ENCODE data around the gene DRD2. TPM values are rescaled to one million over a fixed set of nuclear protein-coding genes. Genes with fewer than 3 reads are reported as not detected.

DRD2 gene
- total RNA-seq, 1 experiment from 2014 or later: 0.44 TPM

- no peak overlapping the region for H3K27ac Mint-ChIP-seq
These were observed 30.6 kb downstream of the DRD2 start for GRCh38 chr11:113444502-113445123.

More at GRCh38 chr11:113444502-113445123, 30.6 kb downstream of the DRD2 start:
- H3K56ac ChIP-seq (ENCODE audit: insufficient read length, low read depth, low read length): no peak overlapping the region
- no peak overlapping the region for H2BK120ac ChIP-seq (ENCODE audit: low read depth, low read length, poor library complexity, severe bottlenecking)
- no peak overlapping the region for H3K4me2 ChIP-seq (ENCODE audit: insufficient read depth, insufficient read length, low read length)
- H3K27ac ChIP-seq (ENCODE audit: insufficient read length, low read depth, low read length): no peak overlapping the region
- no peaks in the 10 kb centered on the region for H3K79me1 ChIP-seq (ENCODE audit: insufficient read depth, low read depth, low read length, poor library complexity, severe bottlenecking)
- no peak overlapping the region for H3K9ac ChIP-seq (ENCODE audit: extremely low read depth, insufficient read length, low read length)
- no peak overlapping the region for H2AFZ ChIP-seq (ENCODE audit: low read length)
- H3K23me2 ChIP-seq (ENCODE audit: insufficient read length, low read depth, low read length, poor library complexity, severe bottlenecking): no peaks in the 10 kb centered on the region
- no peak overlapping the region for H3K4ac ChIP-seq (ENCODE audit: low read depth, low read length)
- H3K14ac ChIP-seq (ENCODE audit: insufficient read depth, low read length): no peak overlapping the region
- no peak overlapping the region for H2AK5ac ChIP-seq (ENCODE audit: insufficient read length, low read length)
- H3T11ph ChIP-seq (ENCODE audit: low read length): no peak overlapping the region
- Mint-ChIP-seq H3K4me3 (no peak overlapping the region), H3K36me3 (ENCODE audit: insufficient read depth in 1 of 3, low read depth in 3 of 3) (no peaks in the 10 kb centered on the region), H3K4me1 (peaks cover 0 to 4% of the 10 kb centered on the region in 2 experiments; a peak in 1 of 4 replicates), H3K9me3 (no peaks in the 10 kb centered on the region), H3K27me3 (ENCODE audit: low read depth) (peaks cover 6% of the 10 kb centered on the region)
- no peaks in the 10 kb centered on the region for H3K9me3 ChIP-seq (ENCODE audit: control insufficient read depth, low read depth, low read length)
- no peaks in the 10 kb centered on the region for H4K20me1 ChIP-seq (ENCODE audit: control insufficient read depth, insufficient read depth, insufficient read length)
- no CpG with 5 or more reads among the region's 7 CpGs for whole genome bisulfite sequencing (ENCODE audit: extremely low coverage, insufficient read length, low lambda C conversion rate)
- DNase-seq: no peak
- no peak overlapping the region for H2BK15ac ChIP-seq (ENCODE audit: low read depth, low read length)
- no peak overlapping the region for H2BK12ac ChIP-seq (ENCODE audit: insufficient read length, low read depth, low read length)
- no peak overlapping the region for H2BK5ac ChIP-seq (ENCODE audit: insufficient read length, low read length)
- TF ChIP-seq, protein P1, sequence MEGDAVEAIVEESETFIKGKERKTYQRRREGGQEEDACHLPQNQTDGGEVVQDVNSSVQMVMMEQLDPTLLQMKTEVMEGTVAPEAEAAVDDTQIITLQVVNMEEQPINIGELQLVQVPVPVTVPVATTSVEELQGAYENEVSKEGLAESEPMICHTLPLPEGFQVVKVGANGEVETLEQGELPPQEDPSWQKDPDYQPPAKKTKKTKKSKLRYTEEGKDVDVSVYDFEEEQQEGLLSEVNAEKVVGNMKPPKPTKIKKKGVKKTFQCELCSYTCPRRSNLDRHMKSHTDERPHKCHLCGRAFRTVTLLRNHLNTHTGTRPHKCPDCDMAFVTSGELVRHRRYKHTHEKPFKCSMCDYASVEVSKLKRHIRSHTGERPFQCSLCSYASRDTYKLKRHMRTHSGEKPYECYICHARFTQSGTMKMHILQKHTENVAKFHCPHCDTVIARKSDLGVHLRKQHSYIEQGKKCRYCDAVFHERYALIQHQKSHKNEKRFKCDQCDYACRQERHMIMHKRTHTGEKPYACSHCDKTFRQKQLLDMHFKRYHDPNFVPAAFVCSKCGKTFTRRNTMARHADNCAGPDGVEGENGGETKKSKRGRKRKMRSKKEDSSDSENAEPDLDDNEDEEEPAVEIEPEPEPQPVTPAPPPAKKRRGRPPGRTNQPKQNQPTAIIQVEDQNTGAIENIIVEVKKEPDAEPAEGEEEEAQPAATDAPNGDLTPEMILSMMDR (conservative IDR thresholded peaks at IDR 0.05): no peak
- no peaks in the 10 kb centered on the region for H3K79me2 ChIP-seq (ENCODE audit: insufficient read depth, low read length)
- H3K4me1 ChIP-seq (ENCODE audit: insufficient read depth, low read length): no peaks in the 10 kb centered on the region
- no peak overlapping the region for H4K91ac ChIP-seq (ENCODE audit: insufficient read length, low read depth, low read length)
- no peak overlapping the region for H2BK20ac ChIP-seq (ENCODE audit: low read depth, low read length, poor library complexity, severe bottlenecking)
- H4K5ac ChIP-seq (ENCODE audit: insufficient read length, low read depth, low read length): no peak overlapping the region
- no peak overlapping the region for H3K23ac ChIP-seq (ENCODE audit: insufficient read length, low read depth, low read length)
- H3K27me3 ChIP-seq (ENCODE audit: insufficient read depth, low read length): no peaks in the 10 kb centered on the region
- H4K8ac ChIP-seq (replicated peaks; ENCODE audit: insufficient read length, low read depth, low read length): no peak overlapping the region
- no peak overlapping the region for H3K18ac ChIP-seq (ENCODE audit: insufficient read length, low read depth, low read length)

All from H9 (cell line).